GM18858 (cell line): ENCODE data around the gene CKLF.
"Not testable (repeated sequence)": the region's sequence is repeated elsewhere in the genome, so short reads cannot be mapped to it uniquely, and the experiment has no call there.

ENCODE experiments used
- ATAC-seq: cut with Tn5 transposase; IDR thresholded peaks from one replicate; pipeline ENCODE4 v1.9.1; 2021; ENCODE audit not compliant: unreplicated experiment

CKLF gene

GRCh38 chr16:66542396-66542795, 10.0 kb upstream of the CKLF start:
- no peak for ATAC-seq

GRCh38 chr16:66543541-66543940, 8.8 kb upstream of the CKLF start:
- no peak for ATAC-seq

GRCh38 chr16:66544016-66544757, 8.2 kb upstream of the CKLF start:
- no peak for ATAC-seq

- ATAC-seq = no peak
These were observed 5.0 kb upstream of the CKLF start for GRCh38 chr16:66547101-66547989.

GRCh38 chr16:66548068-66548467, 4.3 kb upstream of the CKLF start:
- ATAC-seq = no peak

GRCh38 chr16:66548868-66549267, 3.5 kb upstream of the CKLF start:
- ATAC-seq = no peak

- no peak for ATAC-seq
These were observed 2.9 kb upstream of the CKLF start, which contains the start of gene TK2 for GRCh38 chr16:66549284-66550131. TK2 (minus strand) TSS chr16:66550122; CDS start chr16:66550061, 61 bp downstream.

- ATAC-seq = no peak
These were observed 1.0 kb upstream of the CKLF start for GRCh38 chr16:66551348-66551759.

GRCh38 chr16:66551788-66552285, 539 bp upstream of the CKLF start:
- no peak for ATAC-seq

GRCh38 chr16:66553223-66553622, 847 bp downstream of the CKLF start:
- ATAC-seq = no peak

GRCh38 chr16:66554021-66554420, 1.6 kb downstream of the CKLF start:
- ATAC-seq = no peak

- ATAC-seq = no peak
These were observed 2.1 kb downstream of the CKLF start for GRCh38 chr16:66554495-66554894.

- no peak for ATAC-seq
These were observed 7.7 kb downstream of the CKLF start for GRCh38 chr16:66560107-66560506.

GRCh38 chr16:66561381-66562080, 9.2 kb downstream of the CKLF start:
- ATAC-seq = no peak

- no peak for ATAC-seq
These were observed 10.0 kb downstream of the CKLF start for GRCh38 chr16:66562409-66562808.

- ATAC-seq = no peak
These were observed 10.6 kb downstream of the CKLF start for GRCh38 chr16:66562986-66563385.

GRCh38 chr16:66563574-66564334, 11.4 kb downstream of the CKLF start:
- ATAC-seq = no peak

- ATAC-seq = no peak
These were observed 13.9 kb downstream of the CKLF start, which contains the start of gene CMTM1 for GRCh38 chr16:66566051-66566901. CMTM1 (plus strand) TSS chr16:66566439; CDS start chr16:66566514, 75 bp downstream.

GRCh38 chr16:66567270-66567669, 14.9 kb downstream of the CKLF start:
- ATAC-seq = not testable (repeated sequence)
